Activated T-helper 17 cell treated with anti-CD3 and anti-CD28 coated beads, Interleukin-2, amount 50 U/mL, for 72 hours (primary cell): Measurements from ENCODE around the gene SPATA21. TPM values are rescaled to one million over a fixed set of nuclear protein-coding genes. Genes with fewer than 3 reads are reported as not detected.
A peak's percentile ranks its signal among the peaks of the same experiment; 100 is the strongest.
"Not testable (repeated sequence)": the region's sequence is repeated elsewhere in the genome, so short reads cannot be mapped to it uniquely, and the experiment has no call there.

Experiments used
- ATAC-seq: fragments of 150-1000 bp; cut with Tn5 transposase; replicated peaks from 2 replicates; pipeline ENCODE4 v1.10.0; 2021; ENCODE audit warnings: mild to moderate bottlenecking, moderate library complexity
- H3K27ac Mint-ChIP-seq: one replicate; pipeline ENCODE4 v1.8.0; 2022; ENCODE audit warnings: mixed read lengths
- H3K27me3 Mint-ChIP-seq: one replicate; pipeline ENCODE4 v1.8.0; 2022; ENCODE audit warnings: mixed read lengths
- H3K36me3 Mint-ChIP-seq: one replicate; pipeline ENCODE4 v1.8.0; 2022; ENCODE audit warnings: low read depth, mild to moderate bottlenecking, mixed read lengths
- H3K4me1 Mint-ChIP-seq: one replicate; pipeline ENCODE4 v1.8.0; 2022; ENCODE audit warnings: mixed read lengths
- H3K4me3 Mint-ChIP-seq: one replicate; pipeline ENCODE4 v1.8.0; 2022; ENCODE audit warnings: mild to moderate bottlenecking, mixed read lengths
- H3K9me3 Mint-ChIP-seq: one replicate; pipeline ENCODE4 v1.8.0; 2022; ENCODE audit warnings: mixed read lengths
- total RNA-seq, 2 donors: library from RNA; stranded (reverse); gene quantifications; one replicate each; pipeline ENCODE4 v1.2.3, GENCODE V29; 2022

Gene SPATA21, protein sequence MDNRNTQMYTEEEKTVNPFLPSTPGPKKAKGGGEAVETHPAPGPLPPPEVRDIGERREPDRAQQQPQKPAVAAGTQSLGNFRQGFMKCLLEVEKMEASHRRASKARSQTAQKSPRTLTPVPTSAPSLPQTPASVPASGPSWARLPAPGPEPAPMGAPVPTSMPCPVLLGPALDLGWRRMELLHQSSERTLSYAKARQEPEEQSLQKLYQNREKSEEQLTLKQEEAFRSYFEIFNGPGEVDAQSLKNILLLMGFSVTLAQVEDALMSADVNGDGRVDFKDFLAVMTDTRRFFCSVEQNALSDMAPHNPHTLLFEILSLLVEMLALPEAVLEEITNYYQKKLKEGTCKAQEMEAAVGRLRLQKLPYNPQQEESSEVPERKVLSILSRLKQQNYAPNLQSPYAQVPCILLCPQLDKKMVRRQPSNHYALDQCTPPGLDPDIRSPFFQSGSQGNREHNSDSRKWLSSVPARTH
- under 1 TPM in 1 of 2 donors, not detected in 1; 0.08 TPM for total RNA-seq

DNA sequence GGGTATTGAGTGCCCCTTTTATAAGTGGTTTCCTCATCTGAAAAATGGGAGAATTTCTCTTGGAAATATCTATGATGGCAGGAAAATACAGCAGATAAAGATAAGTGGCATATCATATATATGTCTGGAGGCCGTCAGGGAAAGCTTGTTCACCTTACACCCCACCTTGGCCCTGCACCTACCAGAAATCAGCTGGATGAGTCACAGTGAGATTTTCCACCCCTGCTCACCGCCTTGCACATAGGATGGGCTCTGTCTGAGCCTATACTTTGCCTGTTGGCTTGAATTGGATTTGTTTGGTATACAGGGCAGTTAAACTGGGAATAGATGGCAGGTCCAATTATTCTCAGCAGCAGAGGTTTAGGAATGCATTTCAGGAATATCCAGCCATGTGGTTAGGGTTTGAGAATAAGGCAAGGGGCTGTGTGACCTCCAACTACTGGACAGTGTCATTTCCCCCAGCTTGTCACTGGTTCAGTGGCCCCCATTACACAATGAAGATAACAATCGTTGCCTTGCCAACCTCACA is at the start of gene SPATA21:
SPATA21 (minus strand) TSS at position 479 of the 529 bp plus-strand sequence. CDS start 6,053 bp downstream, outside the sequence.
- no peak within 1 kb of the TSS for H3K27ac Mint-ChIP-seq
- H3K9me3 Mint-ChIP-seq: no peaks in the 10 kb centered on the region
- peaks cover 7% of the 10 kb centered on the region for H3K27me3 Mint-ChIP-seq
- ATAC-seq: no peak
- no peaks in the 10 kb centered on the region for H3K4me1 Mint-ChIP-seq
- no peak within 1 kb of the TSS for H3K4me3 Mint-ChIP-seq
- H3K36me3 Mint-ChIP-seq: peaks cover 12% of the 10 kb centered on the region

DNA sequence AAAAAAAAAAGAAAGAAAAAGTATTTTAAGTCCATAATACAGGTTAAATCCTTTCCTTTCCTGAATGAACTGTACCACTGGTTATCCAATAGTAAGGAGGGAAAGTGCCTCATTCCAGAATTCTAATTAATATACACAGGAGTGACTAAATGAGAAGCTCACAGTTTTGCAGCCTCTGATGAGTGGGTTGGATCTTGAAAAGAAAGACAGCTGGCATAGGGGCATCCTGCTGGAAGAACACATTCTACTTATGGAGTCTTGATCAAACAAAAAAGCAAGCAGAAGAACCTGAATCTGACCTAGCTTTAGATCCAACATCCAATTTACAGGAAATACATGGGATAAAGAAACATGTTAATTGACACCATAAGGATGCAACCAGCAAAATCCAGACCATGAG is 49.8 kb upstream of the SPATA21 start:
- not testable (repeated sequence) for ATAC-seq, H3K9me3 Mint-ChIP-seq, H3K4me3 Mint-ChIP-seq, H3K27me3 Mint-ChIP-seq, H3K4me1 Mint-ChIP-seq, H3K27ac Mint-ChIP-seq
- H3K36me3 Mint-ChIP-seq: peaks cover 11% of the 10 kb centered on the region

DNA sequence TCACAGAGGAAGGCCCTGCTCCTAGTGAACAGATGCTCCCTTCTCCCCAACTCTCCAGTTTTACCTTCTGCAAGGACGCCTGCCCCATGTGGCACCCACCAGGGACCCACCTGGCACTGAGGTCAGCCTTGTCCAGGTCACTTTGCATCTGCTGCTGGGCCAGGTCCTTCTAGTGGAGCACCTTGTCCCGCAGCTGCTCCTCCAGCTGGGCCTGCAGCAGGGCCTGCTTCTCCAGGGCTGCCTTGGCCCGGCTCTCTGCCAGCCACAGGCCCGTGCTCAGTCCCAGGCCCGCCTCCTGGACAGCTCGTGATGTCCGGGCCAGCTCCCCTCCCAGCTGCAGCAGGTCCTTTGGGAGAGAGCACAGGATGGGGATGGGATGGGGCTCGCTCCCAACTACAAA is 49.1 kb upstream of the SPATA21 start:
- not testable (repeated sequence) for H3K9me3 Mint-ChIP-seq, H3K27ac Mint-ChIP-seq, ATAC-seq, H3K4me1 Mint-ChIP-seq, H3K27me3 Mint-ChIP-seq, H3K4me3 Mint-ChIP-seq
- peaks cover 14% of the 10 kb centered on the region for H3K36me3 Mint-ChIP-seq

DNA sequence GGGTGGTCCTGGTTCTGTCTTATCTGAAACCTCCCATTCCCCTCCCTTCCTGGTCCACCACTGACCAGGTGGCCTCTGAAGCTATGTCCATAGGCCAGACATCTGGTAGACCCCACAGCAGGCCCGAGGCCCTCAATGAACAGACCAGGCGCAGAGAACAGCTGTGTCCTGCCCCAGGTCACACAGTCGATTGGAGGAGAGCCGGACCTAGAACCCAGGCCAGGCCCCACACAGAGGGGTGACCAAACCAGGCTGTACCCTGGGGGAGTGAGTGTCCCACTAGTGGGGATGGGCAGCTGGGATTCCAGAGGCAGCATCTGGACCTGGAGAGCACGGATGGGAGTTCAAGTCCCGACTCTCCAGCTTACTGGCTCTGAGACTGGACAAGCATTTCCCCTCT is 47.7 kb upstream of the SPATA21 start:
- Mint-ChIP-seq H3K36me3 (peaks cover 28% of the 10 kb centered on the region), H3K4me3 (no peak overlapping the region), H3K27me3 (no peaks in the 10 kb centered on the region), H3K9me3 (no peaks in the 10 kb centered on the region), H3K4me1 (no peaks in the 10 kb centered on the region), H3K27ac (no peak overlapping the region)
- ATAC-seq: no peak

DNA sequence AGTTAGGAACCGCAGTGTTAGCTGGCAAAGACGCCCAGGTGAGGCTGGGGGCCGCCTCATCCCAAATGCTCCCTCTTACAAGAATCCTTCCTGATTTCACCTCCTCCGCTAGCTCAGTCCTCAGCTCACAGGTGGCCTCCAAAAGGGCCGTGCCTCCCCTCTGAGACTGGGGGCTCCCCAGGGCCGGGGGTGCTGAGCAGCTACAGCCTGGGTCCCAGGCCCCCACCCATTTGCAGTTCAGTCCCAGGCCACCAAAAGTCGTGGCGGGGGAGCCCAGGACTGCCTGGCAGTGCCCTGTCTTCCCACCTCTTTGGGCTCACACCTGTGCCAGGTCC is 47.2 kb upstream of the SPATA21 start:
- no peak overlapping the region for H3K27ac Mint-ChIP-seq
- no peaks in the 10 kb centered on the region for H3K27me3 Mint-ChIP-seq

DNA sequence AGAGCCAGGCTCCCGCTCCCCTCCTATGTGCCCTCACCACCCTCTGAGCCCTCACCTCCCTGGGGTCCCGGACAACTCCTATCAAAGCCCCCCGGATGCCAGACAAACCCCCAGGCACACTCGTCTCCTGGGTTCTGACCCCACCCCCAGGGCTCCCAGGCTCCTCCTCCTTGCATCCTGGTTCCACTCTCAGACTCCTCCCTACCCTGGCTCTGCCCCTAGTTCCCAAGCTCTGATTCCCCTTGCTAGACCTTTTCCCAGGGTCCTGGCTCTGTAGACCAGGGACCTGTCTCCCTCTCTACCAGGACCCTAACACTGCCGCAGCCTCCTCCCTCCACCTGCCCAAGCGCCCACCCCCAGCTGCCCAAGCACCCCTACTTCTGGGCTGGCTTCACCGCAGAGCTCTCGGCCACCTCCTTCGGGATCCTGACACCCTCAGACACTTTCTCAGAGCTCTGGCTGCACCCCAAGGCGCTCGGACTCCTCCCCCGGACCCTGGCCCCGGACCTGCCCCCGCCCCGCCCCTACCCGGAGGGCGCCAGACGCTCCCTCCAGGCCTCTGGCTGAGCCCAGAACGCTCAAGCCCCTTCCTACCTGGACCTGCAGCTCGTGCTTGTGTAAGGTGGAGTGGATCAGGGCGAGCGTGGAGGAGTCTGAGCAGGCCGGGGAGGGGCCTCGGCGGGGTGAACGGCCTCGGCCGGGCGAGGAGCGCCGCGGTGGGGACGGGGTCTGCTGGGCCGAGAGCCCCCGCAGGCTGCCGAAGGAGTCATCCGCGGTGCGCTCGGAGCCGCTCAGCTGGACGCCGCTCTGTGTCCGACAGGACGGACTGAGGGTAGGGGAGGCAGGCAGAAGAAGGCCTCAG is 46.6 kb upstream of the SPATA21 start:
- ATAC-seq: not testable (repeated sequence)

More for the DNA sequence above, 47.2 kb upstream of the SPATA21 start:
- Mint-ChIP-seq H3K9me3 (no peaks in the 10 kb centered on the region), H3K4me1 (no peaks in the 10 kb centered on the region), H3K4me3 (no peak overlapping the region), H3K36me3 (peaks cover 28% of the 10 kb centered on the region)
- no peak for ATAC-seq

DNA sequence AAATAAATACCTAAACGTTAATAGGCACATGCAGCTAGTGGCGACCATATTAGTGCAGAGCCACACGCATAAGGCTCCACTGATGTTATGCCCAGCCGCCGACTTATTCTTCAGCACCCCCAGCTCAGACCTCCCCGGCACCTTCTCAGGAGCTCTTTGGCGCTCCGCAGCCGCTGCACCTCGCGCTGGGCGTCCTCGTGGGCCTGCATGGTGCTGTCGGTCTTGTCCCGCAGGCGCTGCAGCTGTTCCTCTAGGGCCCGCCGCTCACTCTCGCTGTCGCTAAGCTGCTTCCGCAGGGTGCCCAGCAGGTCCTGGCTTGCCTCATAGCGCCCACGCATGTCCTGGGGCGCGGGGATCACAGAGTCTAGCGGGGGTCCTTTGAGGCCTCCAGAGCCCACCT is 45.9 kb upstream of the SPATA21 start:
- H3K27me3 Mint-ChIP-seq, ATAC-seq, H3K4me1 Mint-ChIP-seq, H3K9me3 Mint-ChIP-seq, H3K4me3 Mint-ChIP-seq, H3K27ac Mint-ChIP-seq: not testable (repeated sequence)
- H3K36me3 Mint-ChIP-seq: peaks cover 33% of the 10 kb centered on the region

More for the DNA sequence above, 46.6 kb upstream of the SPATA21 start:
- not testable (repeated sequence) for H3K4me3 Mint-ChIP-seq, H3K27me3 Mint-ChIP-seq, H3K27ac Mint-ChIP-seq, H3K9me3 Mint-ChIP-seq, H3K4me1 Mint-ChIP-seq
- peaks cover 30% of the 10 kb centered on the region for H3K36me3 Mint-ChIP-seq

DNA sequence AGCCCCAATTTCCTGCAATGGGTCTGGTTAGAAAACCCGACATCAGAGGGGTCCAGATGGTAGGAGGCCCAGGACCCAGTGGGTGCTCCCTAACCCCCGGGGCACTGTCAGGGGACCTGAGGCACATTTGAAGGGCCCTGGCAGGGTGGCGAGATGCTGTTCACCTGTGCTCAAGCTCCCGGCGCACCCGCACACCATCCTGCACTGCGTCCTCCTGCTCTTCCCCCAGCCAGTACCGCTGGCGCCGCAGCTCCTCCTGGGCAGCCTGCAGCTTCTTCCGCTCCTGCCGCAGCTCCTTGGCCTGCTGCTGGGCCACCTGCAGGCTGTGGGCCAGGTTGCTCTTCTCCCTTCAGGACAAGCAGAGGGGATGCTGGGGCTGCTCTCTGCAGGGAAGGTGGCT is 40.9 kb upstream of the SPATA21 start:
- ATAC-seq: no peak
- Mint-ChIP-seq H3K4me3 (no peak overlapping the region), H3K4me1 (peaks cover 7% of the 10 kb centered on the region), H3K36me3 (peaks cover 47% of the 10 kb centered on the region), H3K9me3 (no peaks in the 10 kb centered on the region), H3K27ac (peak overlapping the region; percentile 36), H3K27me3 (no peaks in the 10 kb centered on the region)

DNA sequence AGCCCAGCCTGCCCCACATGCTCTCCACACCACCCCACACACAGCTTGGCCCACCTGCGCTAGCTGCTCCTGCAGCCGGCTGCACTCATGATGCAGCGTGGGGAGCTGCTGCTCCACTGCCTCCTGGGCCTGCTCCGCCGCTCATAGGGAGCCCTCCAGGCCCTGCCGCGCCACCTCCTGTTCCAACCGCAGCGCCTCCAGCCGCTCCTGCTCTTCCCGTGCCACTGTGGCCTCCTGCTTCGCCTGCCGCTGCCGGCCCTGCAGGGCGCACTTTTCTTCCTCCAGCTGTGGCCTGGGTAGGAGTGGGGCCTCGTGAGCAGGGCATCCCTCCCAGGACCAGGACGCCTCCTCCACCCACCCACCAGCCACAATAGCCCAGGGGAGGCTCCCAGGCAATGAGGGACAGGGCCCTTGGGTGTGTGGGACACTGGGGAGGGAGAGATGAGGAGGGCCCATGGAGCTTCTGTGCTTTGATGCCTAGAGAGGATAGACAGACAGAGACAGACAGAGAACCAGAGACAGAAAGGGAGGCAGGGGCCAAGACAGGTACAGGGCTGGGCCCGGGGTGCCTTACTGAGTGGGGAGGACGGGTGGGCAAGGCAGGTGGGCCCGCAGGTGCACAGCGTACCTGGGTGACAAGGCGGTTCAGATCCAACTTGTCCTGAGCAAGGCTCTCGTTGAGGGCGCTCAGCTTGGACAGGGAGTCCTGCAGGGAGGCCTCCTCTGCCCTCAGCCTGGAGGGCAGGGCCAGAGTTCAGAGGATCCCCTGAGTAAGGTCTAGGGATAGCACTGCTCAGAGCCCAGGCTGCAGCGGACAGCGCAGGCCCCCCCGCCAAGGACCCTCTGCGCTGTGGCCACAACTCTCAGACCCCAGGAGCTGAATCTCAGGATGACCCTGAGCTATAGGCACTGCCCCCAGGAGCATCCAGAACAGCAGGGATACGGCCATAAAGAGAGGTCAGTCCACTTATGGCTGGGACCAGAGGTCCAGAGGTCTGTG is 38.8 kb upstream of the SPATA21 start:
- not testable (repeated sequence) for H3K27me3 Mint-ChIP-seq, H3K9me3 Mint-ChIP-seq, H3K4me3 Mint-ChIP-seq, H3K27ac Mint-ChIP-seq, ATAC-seq
- Mint-ChIP-seq H3K4me1 (peaks cover 15% of the 10 kb centered on the region), H3K36me3 (peaks cover 49% of the 10 kb centered on the region)

DNA sequence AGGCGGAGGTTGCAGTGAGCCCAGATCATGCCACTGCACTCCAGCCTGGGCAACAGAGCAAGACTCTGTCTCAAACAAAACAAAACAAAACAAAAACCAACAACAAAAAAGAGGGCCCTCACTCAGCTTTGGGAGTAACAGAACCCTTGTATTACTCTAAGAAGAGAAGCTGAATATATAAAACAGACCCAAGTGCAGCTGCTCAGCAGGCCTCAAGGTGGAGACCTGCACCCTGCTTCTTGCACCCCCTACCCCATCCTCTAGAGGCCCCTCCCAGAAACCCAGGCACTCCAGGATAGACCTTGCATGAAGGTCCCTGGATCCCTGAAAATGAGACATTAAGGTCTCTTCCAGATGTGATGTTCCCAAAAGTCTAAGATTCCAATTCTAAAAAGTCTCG is 37.7 kb upstream of the SPATA21 start:
- H3K36me3 Mint-ChIP-seq: peaks cover 38% of the 10 kb centered on the region
- peaks cover 15% of the 10 kb centered on the region for H3K4me1 Mint-ChIP-seq
- H3K4me3 Mint-ChIP-seq, H3K9me3 Mint-ChIP-seq, ATAC-seq, H3K27me3 Mint-ChIP-seq, H3K27ac Mint-ChIP-seq: not testable (repeated sequence)

DNA sequence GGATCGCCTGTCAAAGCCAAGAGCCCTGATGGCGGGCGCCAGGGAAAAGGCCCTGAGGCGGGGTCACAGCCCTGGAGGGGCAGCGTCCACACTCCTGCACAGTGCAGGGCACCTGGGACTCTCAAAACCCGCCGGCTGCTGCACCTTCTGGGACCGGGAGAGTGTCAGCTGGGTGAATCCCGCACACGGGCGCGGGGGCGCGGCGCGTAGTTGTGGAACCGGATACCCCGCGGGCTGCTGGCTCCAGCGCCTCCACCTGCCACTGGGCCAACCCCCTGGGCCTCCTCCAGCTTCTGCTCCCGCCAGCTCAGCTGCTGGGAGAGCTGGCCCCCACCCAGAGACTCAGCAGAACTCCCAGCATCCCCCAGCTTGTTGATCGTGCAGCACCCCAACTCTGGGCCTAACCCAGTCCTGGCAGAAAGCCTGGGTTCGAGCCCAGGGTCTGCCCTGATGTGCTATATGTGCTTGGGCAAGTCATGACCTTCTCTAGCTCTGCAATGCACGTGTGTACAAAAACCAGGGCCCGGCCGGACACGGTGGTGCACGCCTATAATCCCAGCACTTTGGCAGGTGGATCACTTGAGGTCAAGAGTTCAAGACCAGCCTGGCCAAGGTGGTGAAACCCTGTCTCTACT is 37.1 kb upstream of the SPATA21 start:
- H3K27ac Mint-ChIP-seq: no peak overlapping the region
- no peaks in the 10 kb centered on the region for H3K9me3 Mint-ChIP-seq
- no peaks in the 10 kb centered on the region for H3K27me3 Mint-ChIP-seq

DNA sequence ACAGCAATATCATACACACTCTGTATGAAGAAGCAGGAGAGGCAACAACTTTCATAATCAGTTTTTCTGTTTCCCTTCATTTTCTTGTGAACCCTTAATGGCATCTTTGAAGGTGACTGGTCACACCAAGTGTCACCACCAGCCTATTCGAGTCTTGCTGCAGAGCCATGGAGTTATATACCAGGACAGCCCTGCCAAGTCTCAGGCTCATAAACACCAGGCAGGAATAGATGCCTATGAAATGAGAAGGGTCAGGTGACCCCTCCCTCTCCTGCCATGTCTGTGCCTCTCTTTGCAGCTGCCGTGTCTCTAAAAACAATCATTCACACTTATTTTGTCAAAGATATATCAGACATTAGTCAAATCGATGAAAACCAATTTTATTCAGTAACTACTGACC is 31.3 kb upstream of the SPATA21 start:
- ATAC-seq: no peak
- Mint-ChIP-seq H3K27ac (no peak overlapping the region), H3K27me3 (no peaks in the 10 kb centered on the region), H3K4me1 (peaks cover 13% of the 10 kb centered on the region), H3K9me3 (no peaks in the 10 kb centered on the region), H3K4me3 (no peak overlapping the region), H3K36me3 (peaks cover 53% of the 10 kb centered on the region)

More for the DNA sequence above, 37.1 kb upstream of the SPATA21 start:
- Mint-ChIP-seq H3K36me3 (peaks cover 44% of the 10 kb centered on the region), H3K4me3 (no peak overlapping the region), H3K4me1 (peaks cover 15% of the 10 kb centered on the region)
- no peak for ATAC-seq

DNA sequence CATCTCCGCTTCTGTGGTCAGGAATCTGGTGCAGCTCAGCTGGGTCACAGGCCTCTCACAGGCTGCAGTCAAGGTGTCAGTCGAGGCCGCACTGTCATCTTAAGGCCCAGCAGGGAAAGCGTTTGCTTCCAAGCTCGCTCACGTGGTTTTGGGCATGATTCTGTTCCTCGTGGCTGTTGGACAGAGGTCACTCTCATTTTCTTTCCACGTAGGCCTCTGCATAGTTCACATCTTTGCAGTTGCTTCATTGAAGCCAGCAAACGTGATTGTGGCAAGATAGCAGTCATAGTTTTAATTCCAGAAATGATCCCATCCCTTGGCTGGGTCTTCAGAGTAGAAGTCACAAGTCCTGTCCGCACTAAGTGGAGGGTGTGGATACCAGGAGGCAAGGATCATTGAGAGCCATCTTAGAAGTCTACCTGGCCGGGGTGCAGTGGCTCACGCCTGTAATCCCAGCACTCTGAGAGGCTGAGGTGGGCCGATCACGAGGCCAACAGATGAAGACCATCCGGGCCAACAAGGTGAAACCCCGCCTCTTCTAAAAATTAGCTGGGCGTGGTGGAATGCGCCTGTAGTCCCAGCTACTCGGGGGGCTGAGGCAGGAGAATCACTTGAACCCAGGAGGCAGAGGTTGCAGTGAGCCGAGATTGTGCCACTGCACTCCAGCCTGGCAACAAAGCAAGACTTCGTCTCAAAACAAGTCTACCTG is 27.8 kb upstream of the SPATA21 start:
- Mint-ChIP-seq H3K9me3 (no peaks in the 10 kb centered on the region), H3K27me3 (no peaks in the 10 kb centered on the region), H3K4me3 (no peak overlapping the region), H3K27ac (no peak overlapping the region), H3K36me3 (peaks cover 68% of the 10 kb centered on the region), H3K4me1 (peaks cover 6% of the 10 kb centered on the region)
- ATAC-seq: no peak
